ENCODE measurements around the gene DIPK1C.

DIPK1C gene

DNA sequence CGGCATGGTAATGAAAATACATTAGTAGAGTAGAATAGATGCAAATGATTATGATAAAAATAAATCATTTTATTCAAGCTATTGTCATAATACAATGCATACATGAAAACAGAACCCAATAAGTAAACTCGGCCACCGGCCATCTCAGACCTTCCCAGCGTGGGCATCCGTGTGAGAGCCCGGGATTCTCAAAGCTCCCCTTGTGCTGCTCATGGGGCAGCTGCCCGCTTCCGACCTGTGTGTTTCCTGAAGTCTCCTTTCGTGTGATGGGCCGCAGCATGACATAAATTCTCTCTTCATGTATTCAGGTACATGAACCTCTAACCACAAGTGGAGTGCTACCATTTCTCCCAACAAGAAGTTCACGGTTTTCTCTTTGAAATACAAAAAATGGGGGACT is 25.6 kb upstream of the DIPK1C start:
- DNase-seq (ENCODE audit: low spot score), result no peak

DNA sequence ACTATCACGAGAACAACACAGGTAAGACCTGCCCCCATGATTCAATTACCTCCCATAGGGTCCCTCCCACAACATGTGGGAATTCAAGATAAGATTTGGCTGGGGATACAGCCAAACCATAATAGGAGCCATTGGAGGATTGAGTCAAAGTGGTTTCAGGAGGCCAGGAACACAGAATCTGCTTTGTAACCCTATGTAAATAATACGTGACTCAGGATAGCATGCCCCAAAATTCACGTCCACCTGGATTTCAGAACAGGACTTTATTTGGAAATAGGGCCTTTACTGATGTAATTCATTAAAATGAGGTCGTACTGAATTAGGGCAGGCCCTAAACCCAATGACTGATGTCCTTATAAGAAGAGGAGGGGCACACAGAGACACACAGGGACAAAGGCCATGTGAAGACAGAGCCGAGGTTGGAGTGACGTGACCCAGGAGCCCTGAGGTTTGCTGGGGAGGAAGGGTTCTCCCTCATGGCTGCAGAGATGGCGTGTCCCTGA is 23.1 kb upstream of the DIPK1C start:
- no peak for DNase-seq (ENCODE audit: low spot score)

- no peak for DNase-seq (ENCODE audit: low spot score)
Measured at GRCh38 chr18:74479486-74480148, 22.5 kb upstream of the DIPK1C start.

DNA sequence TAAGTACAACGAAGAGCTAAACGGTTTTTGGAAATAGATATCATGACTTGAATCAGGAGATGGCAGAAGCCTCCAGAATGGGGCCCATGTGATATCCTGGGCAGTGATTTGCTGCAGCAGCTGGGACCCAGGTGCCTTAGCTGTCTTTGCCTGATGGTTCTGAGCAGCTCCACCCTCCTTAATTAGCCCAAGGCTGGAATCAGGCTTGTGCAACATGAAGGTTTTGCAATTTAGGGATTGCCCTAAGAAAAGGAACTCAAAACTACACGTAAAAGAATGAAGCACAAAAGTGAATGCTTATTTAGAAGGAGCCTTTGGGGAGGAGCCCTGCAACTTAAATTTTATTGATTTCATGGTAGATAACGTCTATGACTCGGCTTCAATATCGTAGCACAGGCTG is 21.8 kb upstream of the DIPK1C start:
- DNase-seq (ENCODE audit: low spot score), result no peak

DNA sequence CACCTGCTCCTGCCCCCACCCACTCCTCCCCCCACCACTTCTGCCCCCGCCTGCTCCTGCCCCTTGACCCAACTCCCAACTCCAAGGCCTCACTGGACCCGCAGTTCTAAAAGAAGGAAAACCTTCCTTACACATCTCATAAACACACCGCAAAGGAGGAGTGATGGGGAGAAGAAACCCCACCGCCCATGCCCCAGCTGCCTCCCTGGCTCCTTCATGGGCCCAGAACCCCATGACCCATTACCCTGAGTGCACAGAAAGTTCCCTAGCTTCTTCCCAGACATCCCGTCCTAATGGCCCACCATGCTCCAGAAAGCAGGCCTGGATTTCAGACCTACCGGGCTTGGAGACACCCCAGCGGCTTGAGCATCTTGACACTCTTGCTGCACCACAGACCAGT is 21.2 kb upstream of the DIPK1C start:
- DNase-seq (ENCODE audit: low spot score), result no peak

DNA sequence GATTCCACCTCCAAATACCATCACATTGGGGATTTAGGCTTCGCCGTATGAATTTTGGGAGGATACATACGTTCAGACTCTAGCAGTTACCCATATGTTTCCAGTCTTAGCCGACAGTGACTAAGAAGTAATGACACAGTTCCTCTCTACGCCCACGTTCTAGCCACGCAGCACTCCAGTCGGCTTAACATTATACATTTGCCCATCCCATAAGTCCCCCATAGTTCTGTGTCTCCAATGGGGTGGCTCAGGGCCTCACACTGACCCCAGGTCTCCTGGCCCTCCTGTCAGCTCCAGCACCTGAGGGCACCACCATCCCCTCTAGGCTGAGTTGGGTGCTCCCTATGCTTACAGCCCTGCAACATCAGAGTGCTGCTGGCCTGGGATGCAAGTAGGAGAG is 20.7 kb upstream of the DIPK1C start:
- DNase-seq (ENCODE audit: low spot score), result no peak

DNA sequence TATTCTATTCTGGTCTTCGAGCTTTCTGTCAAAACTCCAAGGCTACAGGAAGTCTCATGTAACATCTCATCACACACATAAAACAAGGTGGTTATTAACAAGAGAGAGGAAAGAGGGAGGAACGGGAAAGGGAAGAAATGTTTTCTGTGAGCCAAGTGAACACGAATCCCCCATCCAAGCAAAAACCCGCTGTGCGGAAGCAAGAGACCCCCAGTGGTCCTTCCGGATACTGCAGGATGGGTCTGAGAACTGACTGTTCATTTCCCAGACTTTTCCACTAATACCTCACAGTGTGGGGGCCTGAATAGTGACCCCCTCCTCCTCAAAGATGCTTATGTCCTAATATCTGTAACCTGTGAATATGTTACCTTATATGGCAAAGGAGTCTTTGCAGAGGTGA is 19.0 kb upstream of the DIPK1C start:
- peak; percentile 40 for DNase-seq (ENCODE audit: low spot score)

DNA sequence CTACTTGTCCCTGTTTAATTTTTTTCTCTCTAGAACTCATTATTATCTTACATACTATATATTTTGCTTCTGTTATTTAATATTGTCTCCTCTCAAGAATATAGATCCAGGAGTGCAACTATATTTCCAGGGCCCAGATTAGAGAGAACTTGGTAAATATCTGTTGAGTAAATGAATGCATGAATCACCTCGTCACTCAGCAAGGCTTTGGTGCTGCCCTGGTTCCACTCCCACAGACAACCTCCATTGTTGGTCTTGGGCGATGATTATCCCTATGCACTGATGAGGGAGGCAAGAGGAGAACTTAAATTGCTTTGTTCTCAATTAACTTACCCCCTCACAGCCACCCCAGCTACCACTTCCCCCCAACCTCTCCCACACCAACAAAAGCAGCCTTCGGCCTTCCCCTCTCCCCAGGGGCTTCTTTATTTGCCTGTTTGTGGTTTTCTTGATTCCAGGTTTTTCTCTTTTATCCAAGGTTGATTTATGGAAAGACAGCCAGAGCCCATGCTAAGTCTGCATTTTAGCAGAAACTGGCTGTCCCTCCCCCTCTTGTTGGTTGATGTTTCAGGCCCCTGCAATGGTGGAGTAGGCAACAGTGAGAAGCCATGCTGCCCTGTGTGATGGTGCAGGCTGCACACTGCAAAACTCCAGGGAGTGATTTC is 17.0 kb upstream of the DIPK1C start:
- DNase-seq (ENCODE audit: low spot score), result no peak

DNA sequence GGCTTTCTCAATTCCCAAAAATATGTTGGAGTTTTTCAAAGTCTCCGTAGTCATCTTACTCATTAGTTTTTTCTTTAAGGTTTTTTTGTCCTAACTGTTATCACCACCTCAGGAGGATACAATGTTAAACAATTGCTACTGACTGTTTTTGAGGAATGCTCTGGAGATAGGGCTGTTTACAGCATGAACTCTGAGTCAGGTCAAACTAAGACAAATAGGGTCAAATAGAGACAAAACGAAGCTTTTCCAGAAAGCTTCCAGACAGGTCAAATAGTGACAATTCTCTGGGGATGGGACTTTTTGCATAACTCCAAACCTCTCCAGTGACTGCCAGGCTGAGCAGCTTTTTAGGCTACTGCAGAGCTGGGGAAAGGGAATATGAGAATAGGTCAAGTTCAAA is 15.2 kb upstream of the DIPK1C start:
- no peak for DNase-seq (ENCODE audit: low spot score)

DNA sequence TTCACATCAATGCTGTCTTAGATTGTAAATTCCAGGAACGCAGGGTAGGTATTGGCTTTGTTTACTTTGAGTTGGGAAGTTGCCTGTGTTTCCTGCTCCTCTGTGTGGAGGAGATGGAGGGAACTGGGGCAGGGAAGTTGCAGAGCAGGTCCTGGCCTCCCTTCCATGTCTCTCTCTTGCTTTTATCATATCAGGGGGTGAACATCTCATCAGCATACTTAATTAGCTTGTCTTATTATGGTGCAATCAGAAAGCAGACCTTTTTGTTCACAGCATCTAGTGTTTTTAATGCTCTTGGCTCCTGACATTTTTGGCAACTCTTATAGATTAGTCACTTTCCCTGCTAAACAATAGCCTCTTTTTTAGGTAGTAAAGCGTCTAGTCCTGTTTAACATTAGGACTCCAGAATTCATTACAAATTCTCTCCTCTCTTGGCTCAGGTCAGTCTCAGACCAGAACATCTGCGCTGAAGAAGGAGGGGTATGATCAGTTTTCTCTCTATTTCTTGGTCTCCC is 11.5 kb upstream of the DIPK1C start:
- no peak for DNase-seq (ENCODE audit: low spot score)

DNA sequence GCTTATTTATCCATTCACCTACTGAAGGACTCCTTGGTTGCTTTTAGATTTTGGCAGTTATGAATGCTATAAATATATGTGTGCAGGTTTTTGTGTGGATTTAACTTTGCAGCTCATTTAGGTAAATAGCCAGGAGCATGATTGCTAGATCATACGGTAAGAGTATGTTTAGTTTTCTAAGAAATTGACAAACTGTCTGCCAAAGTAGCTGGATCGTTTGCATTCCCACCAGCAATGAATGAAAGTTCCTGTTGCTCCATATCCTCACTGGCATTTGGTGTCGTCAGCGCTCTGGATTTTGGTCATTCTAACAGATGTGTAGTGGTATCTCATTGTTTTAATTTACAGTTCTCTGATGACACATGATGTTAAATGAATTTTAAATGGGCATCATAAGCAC is 8.7 kb upstream of the DIPK1C start:
- no peak for DNase-seq (ENCODE audit: low spot score)

- DNase-seq (ENCODE audit: low spot score), result no peak
Measured at GRCh38 chr18:74463983-74464382, 6.9 kb upstream of the DIPK1C start.

GRCh38 chr18:74463254-74463653 is 6.1 kb upstream of the DIPK1C start:
- DNase-seq (ENCODE audit: low spot score), result no peak

DNA sequence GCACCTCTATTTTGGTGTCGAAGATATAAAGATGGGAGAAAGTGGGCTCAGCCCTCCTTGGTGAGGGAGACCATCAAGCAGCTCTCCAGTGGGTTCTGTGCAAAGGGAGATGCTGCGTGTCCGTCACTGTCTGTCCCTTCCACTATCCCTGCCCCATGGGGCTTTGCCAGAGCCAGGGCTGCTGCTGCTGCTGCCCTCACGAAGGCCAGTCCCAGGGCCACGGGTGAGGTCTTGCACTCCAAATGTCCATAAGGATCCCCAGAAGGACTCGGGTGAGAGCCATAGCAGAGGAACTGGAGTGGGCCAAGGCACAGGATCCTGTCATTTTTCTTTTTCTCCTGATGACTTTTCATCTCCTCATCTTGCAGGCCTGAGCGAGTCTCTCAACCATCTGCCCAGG is 3.7 kb upstream of the DIPK1C start:
- DNase-seq (ENCODE audit: low spot score), result no peak

GRCh38 chr18:74459889-74460288 is 2.8 kb upstream of the DIPK1C start:
- no peak for DNase-seq (ENCODE audit: low spot score)

DNA sequence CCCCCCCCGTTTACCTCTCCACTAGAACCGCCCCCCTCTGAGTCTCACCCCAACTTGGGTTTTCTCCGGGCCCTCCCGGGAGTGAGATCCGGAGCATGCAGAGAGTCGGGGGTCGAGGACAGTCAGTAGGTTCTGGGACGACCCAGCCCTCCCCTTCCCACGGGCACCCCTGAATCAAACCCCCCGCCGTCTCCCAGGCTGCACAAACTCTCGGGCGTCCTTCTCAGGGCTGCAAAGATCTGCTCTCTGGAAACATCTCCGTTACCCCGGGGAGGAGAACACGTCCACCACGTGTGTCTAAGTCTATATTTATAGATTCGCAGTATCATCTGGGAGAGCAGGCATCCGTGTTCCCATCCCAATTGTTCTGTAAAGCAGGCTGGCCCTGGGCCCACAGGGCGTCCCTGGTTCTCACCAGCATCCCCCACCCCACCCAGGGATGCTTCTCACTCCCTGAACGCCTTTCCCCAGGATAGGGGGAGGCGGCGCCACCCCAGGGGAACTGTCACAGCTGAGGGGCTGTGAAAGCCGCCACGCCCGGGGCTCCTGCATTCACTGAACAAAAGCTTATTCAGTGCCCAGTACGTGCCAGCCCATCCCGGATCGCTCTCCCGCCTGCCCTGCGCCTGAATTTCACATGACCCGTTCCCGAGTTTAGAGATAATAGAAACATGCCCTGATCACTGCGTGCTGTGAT is 765 bp upstream of the DIPK1C start:
- no peak for DNase-seq (ENCODE audit: low spot score)

DNA sequence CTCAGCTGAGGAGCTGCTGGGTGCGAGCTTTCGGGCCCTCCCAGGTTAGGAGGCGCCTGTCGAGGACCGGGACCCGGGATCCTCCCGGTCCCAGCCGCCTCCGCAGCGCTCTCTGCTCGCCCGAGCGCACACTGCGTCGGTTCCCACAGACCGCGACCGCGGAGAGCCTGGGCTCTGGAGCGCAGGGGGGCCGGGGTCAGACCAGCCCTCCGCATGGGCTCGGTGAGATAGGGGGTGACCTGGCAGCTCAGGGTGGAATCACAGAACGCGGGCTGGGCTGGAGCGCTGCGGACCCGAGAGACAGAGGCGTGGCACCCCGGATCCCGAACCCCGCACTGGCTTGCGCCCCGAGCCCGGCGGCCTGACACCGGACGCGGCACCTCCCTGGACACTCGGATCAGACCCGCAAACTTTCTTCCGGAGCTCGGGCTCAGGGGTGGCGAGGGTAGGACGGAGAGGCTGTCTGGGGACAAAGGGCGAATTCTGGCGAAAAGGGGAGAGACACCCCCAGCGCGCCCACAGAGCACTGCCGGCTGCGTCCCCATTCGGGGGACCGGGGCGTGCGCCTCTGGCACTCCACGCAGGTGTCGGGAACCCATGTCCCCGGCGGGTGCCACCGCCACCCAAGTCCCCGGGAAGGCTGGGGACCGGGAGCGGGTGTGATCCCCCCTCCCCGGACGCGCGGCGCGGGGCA is 612 bp downstream of the DIPK1C start:
- no peak for DNase-seq (ENCODE audit: low spot score)

DNA sequence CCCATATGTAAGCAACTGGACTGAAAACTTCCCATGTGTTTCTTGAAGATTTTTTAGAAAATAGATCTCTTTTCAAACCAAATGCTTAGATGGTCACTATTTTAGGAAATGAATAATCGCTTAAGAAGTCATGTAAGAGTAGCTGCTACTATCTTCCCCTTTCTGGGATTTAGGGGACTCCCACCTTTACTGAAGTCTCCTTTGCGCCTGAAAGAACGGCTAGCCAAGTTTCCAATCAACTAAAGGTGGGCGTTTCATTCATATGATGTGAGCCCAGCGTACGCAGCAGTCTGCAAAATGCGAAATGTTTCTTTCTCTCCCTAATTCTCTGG is 1.1 kb downstream of the DIPK1C start:
- no peak for DNase-seq (ENCODE audit: low spot score)

GRCh38 chr18:74455386-74455785 is 1.7 kb downstream of the DIPK1C start:
- DNase-seq (ENCODE audit: low spot score), result no peak

DNA sequence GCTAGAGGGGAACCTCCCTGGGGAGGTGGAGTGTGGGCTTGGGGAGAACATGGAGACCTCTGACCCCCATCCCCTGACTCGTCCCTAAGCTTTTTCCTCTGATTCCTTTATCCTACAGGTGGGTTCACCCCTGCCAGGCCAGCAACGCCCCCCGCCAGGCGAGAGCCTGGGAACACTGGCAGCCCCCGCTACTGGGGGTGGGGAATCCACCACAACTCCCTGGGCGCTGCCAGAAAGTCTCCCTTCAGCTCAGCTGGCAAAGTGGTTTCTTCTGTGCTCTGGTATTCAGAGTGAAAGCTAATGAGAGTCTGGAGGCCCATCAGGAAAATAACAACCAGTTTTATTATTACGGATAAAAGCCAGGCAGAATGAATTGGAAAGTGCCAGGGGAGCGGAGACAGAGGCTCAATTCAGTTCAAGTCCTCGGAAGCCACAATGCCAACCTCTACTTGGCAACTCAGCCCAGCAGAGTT is 2.8 kb downstream of the DIPK1C start:
- DNase-seq (ENCODE audit: low spot score), result no peak

- no peak for DNase-seq (ENCODE audit: low spot score)
Measured at GRCh38 chr18:74453642-74454198, 3.4 kb downstream of the DIPK1C start.

- no peak for DNase-seq (ENCODE audit: low spot score)
Measured at GRCh38 chr18:74453016-74453566, 4.0 kb downstream of the DIPK1C start.
